GM12874 (cell line): ENCODE results near the gene SPATS2L.

ENCODE experiments used
- TF ChIP-seq, protein P1 (sequence below): IDR thresholded peaks from 2 replicates; pipeline ENCODE4 v1.5.1; 2011; ENCODE audit warnings: low read depth, mild to moderate bottlenecking, control low read depth, low read length, moderate library complexity; ENCODE audit not compliant: insufficient read depth

The SPATS2L gene

DNA sequence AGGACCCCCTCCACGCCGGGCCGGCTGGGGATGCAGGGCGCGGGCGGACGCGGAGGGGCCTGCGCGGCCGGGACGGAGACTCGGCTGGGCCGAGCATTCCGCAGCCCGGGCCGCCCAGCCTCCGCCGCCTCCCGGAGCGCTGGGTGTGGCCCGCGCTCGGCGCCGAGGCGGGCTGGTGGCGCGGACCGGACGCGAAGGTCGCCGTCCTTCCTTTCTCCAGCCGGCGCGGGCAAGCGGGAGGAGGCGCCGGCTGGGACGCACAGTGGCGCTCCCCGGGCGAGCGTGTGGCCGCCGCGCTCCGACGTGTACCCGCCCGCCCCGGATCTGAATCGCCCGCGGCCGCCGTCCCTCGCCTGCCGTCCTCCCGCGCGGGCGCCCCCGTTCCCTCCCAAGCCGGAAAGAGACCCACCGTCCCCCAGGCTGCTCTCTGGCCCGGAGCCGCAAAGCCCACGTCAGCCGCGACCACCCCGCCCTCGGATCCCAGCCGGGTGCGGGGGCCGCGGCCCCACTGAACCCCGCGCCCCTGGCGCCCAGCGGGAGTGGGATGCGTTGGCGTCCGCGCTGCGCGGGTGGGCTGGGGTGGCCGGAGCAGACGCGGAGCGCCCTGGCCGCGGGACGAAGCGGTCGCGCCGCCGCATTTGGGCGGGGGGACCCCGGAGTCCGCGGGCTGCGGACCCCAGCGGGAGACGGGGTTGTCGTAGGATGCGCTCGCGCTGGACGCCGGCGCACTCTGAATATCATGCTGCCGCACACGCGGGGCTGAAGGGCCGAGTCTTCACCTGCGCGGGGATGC lies 634 bp downstream of the SPATS2L start:
- TF ChIP-seq, protein P1, sequence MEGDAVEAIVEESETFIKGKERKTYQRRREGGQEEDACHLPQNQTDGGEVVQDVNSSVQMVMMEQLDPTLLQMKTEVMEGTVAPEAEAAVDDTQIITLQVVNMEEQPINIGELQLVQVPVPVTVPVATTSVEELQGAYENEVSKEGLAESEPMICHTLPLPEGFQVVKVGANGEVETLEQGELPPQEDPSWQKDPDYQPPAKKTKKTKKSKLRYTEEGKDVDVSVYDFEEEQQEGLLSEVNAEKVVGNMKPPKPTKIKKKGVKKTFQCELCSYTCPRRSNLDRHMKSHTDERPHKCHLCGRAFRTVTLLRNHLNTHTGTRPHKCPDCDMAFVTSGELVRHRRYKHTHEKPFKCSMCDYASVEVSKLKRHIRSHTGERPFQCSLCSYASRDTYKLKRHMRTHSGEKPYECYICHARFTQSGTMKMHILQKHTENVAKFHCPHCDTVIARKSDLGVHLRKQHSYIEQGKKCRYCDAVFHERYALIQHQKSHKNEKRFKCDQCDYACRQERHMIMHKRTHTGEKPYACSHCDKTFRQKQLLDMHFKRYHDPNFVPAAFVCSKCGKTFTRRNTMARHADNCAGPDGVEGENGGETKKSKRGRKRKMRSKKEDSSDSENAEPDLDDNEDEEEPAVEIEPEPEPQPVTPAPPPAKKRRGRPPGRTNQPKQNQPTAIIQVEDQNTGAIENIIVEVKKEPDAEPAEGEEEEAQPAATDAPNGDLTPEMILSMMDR: no peak

DNA sequence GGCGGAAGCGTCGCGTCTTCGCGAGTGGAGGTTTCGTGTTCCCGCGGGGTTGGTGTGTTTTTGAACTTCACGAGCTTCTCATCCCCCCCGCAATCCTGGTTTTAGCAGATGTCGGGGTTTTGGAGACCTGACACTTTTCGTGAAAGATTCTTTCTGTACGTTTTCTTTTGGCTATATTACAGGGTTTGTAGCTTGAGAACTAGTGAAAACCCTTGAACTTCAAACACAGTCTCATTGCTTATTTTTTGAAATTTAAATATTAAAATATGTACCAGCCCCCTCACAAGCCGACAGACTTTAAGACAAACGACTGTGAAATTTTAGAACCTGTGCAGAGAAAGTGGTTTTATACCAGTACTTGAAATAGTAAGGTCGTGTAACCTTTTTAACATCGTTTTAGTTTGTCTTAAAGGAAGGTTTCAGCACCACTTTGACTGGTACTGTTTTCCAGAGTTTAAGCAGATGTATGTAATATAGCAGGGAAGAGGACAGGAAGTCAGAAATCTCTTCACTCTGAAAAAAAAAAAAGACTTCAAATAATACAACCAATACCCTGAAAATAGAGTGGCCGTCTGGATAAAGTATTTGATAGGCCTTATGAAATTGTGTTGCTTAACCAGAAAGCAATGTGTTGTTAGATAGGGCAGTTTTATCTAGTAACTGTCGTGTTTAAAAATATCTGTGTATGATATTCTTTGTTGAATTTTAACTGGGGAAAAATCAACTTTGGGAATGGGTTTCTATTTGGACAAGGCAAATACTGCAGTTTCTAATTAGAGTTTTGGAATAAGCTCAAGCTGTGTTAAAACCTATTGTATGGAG lies 1.4 kb downstream of the SPATS2L start:
- TF ChIP-seq, protein P1: no peak

DNA sequence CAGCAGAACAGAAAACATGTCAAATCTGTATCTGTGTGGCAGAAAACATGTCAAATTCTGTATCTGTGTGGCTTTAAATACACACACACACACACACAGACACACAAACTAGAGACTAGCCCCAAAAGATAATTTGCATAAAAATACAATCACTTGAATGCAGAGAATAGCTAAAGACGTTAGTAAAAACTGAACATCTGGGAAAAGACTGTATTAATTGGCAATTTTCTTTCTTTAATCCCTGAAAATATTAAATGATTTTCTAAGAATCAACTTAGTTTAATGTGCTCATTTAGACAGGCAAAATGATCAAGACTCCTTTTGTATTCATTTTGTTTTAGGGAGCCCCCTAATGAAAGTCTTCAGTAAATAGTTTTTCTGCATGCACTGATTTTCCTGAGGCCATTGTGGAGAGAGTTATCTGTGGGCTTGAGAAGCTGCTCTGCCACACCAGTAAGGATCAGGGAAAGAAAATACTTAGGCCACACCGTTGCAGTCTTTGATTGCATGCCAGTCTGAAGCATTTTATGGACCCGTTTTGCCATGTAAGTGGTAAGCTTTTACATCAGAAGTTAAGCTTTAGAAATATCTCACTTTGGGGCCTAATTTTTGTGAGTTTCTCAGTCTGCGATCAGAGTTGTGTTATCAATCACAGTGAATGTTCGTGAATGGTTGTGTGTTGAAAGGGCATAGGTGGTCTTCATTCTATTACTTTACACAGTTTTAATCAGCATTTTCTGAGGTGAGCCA lies 2.2 kb downstream of the SPATS2L start:
- TF ChIP-seq, protein P1: no peak

DNA sequence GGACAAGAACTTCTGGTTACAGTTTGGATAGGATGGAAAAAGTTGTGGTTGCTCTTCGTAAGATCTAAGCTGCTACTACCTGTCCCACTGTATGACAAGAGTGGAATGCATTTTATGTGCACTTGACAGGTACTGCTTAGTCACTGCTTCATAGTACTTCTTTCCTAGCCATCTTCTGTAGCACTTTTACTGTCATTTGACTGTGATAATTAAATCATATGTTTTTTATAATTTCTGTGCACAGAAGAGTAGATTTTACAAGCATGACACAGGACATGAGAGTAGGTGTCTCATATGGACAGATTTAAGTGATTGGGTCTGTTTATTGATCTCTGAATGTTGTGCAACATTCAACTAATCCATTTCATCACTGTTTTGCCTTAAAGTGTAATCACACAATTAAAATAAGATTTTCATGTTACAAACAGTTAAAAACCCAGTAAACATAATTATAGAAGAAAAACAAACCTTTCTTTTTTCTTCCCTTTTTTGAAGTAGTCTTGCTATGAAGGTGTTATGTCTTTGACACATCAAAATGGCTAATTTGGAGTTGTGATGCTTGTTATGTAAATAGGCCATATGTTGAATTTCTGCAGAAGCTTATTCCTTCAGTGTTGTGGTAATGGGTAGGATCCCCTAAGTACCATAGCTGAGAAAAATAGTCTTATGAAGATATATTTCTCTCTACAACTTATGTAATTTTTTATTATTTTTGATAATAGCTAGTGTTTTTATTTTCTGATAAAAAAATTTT lies 3.0 kb downstream of the SPATS2L start:
- TF ChIP-seq, protein P1: no peak

DNA sequence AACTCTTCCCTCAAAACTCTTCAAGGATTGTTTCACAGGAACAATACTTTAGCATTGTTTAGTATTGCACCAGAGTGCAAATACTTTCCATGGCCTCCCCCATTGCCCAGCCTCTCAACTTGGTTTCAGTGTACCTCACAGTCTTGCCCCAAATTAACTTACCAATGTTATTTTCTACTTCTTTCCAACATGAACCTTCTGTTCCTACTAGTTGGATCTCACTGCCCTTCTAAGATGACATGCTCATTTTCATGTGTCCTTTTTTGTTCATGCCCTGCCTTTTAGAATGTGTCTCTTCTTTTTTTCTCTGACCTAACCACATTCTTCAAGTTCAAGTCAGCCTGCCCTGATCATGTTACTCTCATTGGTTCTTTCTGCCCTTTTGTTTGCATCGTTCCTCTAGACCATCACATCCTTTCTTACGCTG lies 4.1 kb downstream of the SPATS2L start:
- TF ChIP-seq, protein P1: no peak

DNA sequence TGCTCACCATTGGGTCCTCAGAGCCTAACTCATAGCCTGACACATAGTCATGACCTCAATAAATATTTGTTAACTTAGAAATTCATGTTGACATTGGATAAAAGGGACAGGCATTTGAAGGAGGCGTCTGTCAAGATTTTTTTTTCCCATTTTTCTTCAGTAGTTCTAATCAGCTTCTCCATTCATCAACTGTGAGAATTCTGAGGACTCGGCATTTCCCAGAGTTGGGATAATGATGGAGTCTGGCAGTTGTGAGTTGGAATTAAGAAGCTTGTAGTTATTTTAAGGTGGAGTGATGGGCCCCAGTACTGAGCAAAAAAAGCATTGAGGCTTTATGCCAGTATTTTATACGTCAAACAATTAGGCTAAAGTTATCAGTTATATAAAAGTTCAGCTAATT lies 4.6 kb downstream of the SPATS2L start:
- TF ChIP-seq, protein P1: no peak
